ENCODE results near the gene PPP1R37.
A peak's percentile ranks its signal among the peaks of the same experiment; 100 is the strongest.

Gene PPP1R37

DNA sequence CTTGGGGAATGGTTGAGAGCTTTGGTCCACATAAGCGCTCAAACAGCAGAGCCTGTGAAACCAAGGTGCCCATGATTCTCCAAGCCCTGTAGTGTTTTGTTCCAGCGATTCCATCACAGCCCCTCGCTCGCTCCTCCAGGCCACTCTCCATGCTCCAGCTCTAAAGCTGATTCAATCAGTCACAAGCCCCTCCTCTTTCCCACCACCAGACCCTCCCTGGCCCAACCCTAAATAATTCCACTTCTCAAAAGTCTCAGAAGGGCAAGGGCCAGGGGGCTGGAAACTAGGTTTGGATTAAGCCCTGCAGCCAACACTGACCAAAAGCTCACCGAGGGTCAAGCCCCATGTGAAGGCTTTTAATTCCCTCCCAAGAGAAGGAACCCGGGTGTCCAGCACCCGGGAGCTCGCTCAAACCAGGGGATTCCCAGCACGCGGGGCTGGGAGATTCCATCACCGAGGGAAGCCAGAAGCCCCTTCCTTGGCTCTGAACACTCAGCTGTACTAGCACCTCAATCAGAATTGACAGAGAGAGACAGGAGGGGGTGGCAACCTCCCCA lies 18.2 kb upstream of the PPP1R37 start:
- TF ChIP-seq, protein P1, sequence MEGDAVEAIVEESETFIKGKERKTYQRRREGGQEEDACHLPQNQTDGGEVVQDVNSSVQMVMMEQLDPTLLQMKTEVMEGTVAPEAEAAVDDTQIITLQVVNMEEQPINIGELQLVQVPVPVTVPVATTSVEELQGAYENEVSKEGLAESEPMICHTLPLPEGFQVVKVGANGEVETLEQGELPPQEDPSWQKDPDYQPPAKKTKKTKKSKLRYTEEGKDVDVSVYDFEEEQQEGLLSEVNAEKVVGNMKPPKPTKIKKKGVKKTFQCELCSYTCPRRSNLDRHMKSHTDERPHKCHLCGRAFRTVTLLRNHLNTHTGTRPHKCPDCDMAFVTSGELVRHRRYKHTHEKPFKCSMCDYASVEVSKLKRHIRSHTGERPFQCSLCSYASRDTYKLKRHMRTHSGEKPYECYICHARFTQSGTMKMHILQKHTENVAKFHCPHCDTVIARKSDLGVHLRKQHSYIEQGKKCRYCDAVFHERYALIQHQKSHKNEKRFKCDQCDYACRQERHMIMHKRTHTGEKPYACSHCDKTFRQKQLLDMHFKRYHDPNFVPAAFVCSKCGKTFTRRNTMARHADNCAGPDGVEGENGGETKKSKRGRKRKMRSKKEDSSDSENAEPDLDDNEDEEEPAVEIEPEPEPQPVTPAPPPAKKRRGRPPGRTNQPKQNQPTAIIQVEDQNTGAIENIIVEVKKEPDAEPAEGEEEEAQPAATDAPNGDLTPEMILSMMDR (IDR thresholded peaks at IDR 0.05; ENCODE audit: insufficient read depth, low read length, missing control alignments), result no peak
- DNase-seq (ENCODE audit: low read depth, low spot score), result no peak
- H3K4me3 ChIP-seq (ENCODE audit: low read depth, low read length), result no peak overlapping the region
- POLR2A ChIA-PET, result no interaction called here
- CTCF ChIA-PET, result interaction anchor here (0.8 to 1.6 kb wide), 4 partner anchors 13 to 17 kb away, joined by 3 to 6 read pairs (median 3); no protein-coding TSS in a partner anchor

DNA sequence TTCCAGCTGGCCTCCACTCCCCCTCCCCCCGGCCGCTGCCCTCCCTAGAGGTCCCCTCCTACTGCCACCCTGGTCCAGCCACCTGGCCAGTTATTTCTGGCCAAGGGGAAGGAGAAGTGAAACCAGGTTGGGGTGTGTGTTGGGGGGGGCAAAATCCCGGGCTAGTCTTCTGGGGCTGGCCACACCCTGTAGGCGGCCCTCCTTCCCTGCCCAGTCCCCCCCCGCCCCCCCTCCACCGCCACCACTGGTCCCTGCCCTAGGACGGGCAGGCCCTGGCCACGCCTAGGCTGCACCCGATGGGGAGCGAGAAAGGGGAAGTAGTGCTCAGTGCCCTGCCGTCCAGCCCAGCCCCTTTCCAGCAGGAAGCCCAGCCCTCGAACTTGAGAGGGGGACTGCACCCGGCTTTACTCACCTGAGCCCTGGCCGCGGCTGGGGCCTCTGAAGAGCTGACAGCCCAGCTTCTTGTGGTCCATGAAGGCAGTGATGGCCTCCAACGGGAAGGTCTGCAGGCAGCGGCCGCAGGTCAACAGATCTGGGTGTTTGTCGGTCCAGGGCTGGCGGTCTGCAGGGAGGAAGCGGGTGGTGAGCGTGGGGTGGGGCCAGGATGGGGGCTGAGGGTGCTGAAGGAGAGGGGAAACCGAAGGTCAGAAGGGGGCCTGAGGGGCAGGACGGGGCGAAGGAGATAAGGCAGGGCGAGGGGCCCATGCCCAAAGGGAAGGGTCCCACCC lies 17.5 kb upstream of the PPP1R37 start:
- H3K4me3 ChIP-seq (ENCODE audit: low read depth, low read length), result peak overlapping the region; percentile 49
- no peak for DNase-seq (ENCODE audit: low read depth, low spot score)
- ChIA-PET CTCF (interaction anchor here (1.2 to 1.6 kb wide), 3 partner anchors 14 to 18 kb away, joined by 3 to 6 read pairs (median 3); no protein-coding TSS in a partner anchor), POLR2A (no interaction called here)
- TF ChIP-seq, protein P1 (IDR thresholded peaks at IDR 0.05; ENCODE audit: insufficient read depth, low read length, missing control alignments), result no peak

DNA sequence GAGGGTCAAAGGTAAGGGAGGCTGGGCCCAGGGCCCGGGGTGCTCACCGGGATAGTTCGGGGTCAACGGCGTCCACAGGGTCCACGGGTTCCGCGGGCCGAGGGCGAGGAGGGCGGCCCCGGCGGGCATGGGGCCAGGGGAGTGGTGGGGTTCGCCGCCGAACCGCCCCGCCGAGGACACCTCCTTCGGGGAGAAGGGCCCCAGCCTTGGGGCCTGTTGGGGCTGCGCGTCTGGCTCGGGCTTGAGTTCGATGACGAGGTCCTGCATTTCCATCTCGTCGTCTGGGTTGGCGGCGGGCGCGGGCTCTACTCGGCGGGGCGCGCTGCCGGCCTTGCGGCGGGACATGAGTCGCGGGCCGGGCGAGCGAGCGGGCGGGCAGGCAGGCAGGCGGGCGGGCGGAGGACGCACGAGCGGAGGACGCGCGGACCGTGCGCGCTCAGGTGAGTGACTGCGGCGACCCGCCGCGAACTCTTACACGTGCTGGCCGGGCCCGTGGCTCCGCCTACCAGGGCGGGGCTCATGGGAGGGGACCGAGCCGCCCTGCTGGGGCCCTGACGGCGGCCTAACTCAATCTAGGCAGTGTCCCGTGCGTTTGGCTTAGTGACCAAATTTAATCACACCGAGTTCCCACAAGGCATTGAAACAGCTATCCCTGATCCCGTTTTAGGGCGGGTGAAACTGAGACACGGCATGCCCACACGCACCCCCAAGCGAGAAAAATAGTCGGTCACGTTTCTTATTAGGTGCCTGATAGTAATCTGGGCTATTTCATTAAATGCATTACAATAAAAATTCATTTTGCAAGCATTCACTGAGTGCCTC lies 16.7 kb upstream of the PPP1R37 start, which contains the start of gene ZNF296:
Gene ZNF296 (minus strand): TSS at position 450 of the 822 bp plus-strand sequence. CDS start 105 bp downstream, at position 345.
- TF ChIP-seq, protein P1 (IDR thresholded peaks at IDR 0.05; ENCODE audit: insufficient read depth, low read length, missing control alignments), result no peak
- no peak for DNase-seq (ENCODE audit: low read depth, low spot score)
- POLR2A ChIA-PET, result no interaction called here
- H3K4me3 ChIP-seq (ENCODE audit: low read depth, low read length), result peak within 1 kb of the TSS; percentile 49
- CTCF ChIA-PET, result interaction anchor here (1.3 to 1.6 kb wide), 2 partner anchors 14 to 16 kb away, joined by 3 read pairs; partner anchors contain the start of gene PPP1R37

DNA sequence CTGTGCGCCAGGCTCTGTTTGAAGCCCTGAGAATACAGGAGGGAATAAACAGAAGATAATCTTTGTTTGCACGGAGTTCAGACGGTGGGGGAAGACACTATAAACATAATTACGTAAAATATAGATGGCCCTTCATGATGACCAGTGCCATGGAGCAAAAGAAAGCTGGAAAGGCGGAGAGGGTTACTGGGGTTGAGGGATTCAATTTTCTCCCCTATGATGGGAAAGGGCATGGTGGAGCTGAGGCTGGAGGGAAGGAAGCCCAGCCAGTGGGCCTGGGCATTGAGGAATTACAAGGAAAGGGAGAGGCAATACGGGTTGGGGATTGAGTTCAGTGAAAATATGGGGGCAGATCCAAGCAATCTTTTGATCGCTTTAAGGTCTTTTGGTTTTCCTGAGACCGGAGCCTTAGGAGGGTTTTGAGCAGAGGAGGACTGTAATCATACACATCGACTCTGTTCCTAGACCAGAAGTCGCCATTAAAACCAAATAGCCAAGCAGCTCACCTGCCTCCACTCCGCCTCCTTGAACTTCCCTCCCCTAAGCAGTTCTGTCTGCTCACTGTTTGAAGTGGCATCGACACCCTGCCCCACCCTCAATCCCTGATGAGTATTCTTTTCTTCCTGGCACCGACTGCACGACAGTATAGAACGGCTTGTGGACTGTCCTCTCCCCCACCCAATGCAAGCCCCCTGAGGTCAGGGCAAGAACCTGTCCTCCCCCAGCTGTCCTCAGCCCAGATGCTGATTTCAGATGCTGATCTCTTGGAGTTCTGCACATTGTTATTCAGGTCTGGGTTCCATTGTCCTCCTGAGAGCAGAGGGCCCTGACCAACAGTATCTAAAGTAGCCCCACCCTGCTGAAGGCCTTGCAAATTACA lies 15.9 kb upstream of the PPP1R37 start:
- TF ChIP-seq, protein P1 (IDR thresholded peaks at IDR 0.05; ENCODE audit: insufficient read depth, low read length, missing control alignments), result no peak
- ChIA-PET CTCF (interaction anchor here (0.6 to 1.3 kb wide), 3 partner anchors 16 to 88 kb away, joined by 3 read pairs; partner anchors contain the start of gene PPP1R37), POLR2A (no interaction called here)
- no peak overlapping the region for H3K4me3 ChIP-seq (ENCODE audit: low read depth, low read length)
- no peak for DNase-seq (ENCODE audit: low read depth, low spot score)

DNA sequence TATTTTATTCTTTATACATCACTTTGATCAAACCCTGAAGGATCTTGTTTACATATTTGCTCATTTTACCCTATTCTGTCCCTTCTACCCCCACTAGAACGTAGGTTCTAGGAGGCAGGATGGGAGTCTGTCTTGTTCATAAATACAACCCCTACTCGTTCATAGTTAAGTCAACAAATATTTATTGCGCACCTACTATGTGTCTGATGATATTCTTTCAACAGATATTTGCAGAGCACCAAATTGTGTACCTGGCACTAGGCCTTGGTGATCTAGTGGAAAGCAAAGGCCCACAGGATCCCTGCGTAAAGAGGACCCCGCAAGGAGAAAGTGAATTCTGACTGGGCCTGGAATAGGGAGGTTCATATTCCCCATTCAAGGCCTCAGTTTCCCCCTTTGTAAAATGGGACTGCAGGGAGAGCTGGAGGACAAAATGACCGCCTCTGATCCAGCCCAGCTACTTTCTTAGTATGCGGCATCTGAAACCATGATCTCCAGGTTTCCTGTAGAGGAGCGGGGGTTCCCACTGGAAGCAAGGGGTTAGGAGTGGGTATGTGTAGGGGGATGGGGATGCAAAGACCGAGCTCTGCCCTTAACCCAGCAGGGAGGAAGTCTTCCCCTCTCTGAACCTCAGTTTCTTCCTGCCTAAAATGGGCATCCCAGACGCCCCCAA lies 14.5 kb upstream of the PPP1R37 start:
- H3K4me3 ChIP-seq (ENCODE audit: low read depth, low read length), result peak overlapping the region; percentile 97
- DNase-seq (ENCODE audit: low read depth, low spot score), result no peak
- TF ChIP-seq, protein P1 (IDR thresholded peaks at IDR 0.05; ENCODE audit: insufficient read depth, low read length, missing control alignments), result no peak
- CTCF ChIA-PET, result interaction anchor here (1.0 to 2.6 kb wide), 3 partner anchors 14 to 171 kb away, joined by 3 to 10 read pairs (median 5); no protein-coding TSS in a partner anchor
- POLR2A ChIA-PET, result interaction anchor here (0.6 to 1.0 kb wide), 3 partner anchors 9 to 14 kb away, joined by 3 to 4 read pairs (median 3); partner anchors contain the start of gene PPP1R37
